Mucosa of rectum (tissue), 2 donors: Measurements from ENCODE around the gene EPS8L1.
"Not testable (repeated sequence)": the region's sequence is repeated elsewhere in the genome, so short reads cannot be mapped to it uniquely, and the experiment has no call there.

Source experiments
- H3K27ac ChIP-seq, 2 donors: one replicate each; pipeline ENCODE4 v1.7.0; 2013; ENCODE audit warnings: inconsistent platforms in 2 of 2, low read depth in 2 of 2, low read length in 2 of 2
- H3K27me3 ChIP-seq, 2 donors: one replicate each; pipeline ENCODE4 v1.7.0; 2013; ENCODE audit warnings: low read length in 2 of 2; ENCODE audit not compliant: control insufficient read depth in 2 of 2, insufficient read depth in 2 of 2
- H3K36me3 ChIP-seq, 2 donors: one replicate each; pipeline ENCODE4 v1.7.0; 2013; ENCODE audit warnings: low read length in 2 of 2; ENCODE audit not compliant: control insufficient read depth in 2 of 2, insufficient read depth in 2 of 2
- H3K4me1 ChIP-seq, 2 donors: one replicate each; pipeline ENCODE4 v1.7.0; 2013; ENCODE audit warnings: low read length in 2 of 2, mild to moderate bottlenecking in 1 of 2; ENCODE audit not compliant: control insufficient read depth in 2 of 2, insufficient read depth in 2 of 2
- H3K4me3 ChIP-seq, 2 donors: one replicate each; pipeline ENCODE4 v1.7.0; 2013; ENCODE audit warnings: low read length in 2 of 2
- H3K9ac ChIP-seq, 2 donors: one replicate each; pipeline ENCODE4 v1.7.0; 2013; ENCODE audit warnings: low read length in 2 of 2, low read depth in 1 of 2, mild to moderate bottlenecking in 1 of 2
- H3K9me3 ChIP-seq, 2 donors: one replicate each; pipeline ENCODE4 v1.7.0; 2013; ENCODE audit warnings: low read length in 2 of 2; ENCODE audit not compliant: control insufficient read depth in 2 of 2
- donor health status: healthy.
- donor health status: Normal muscosa, but diverticular disease.

The EPS8L1 gene

DNA sequence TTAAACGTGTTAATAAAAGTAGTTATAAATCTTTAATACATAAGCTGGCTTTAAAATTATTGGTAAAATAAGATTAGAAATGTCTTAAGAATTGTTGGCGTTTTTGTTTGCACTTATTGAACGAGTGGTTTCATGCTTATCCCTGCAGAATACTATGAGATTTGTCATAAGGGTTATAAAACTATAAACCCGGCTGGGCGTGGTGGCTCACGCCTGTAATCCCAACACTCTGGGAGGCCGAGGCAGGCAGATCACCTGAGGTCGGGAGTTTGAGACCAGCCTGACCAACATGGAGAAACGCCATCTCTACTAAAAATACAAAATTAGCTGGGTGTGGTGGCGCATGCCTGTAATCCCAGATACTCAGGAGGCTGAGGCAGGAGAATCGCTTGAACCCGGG lies 35.0 kb upstream of the EPS8L1 start:
- H3K36me3 ChIP-seq, result peaks cover 20 to 26% of the 10 kb centered on the region in 2 donors
- H3K9me3 ChIP-seq, H3K27me3 ChIP-seq: not testable (repeated sequence)

GRCh38 chr19:55041244-55041626 lies 34.4 kb upstream of the EPS8L1 start:
- peaks cover 20 to 26% of the 10 kb centered on the region in 2 donors for H3K36me3 ChIP-seq
- no peaks in the 10 kb centered on the region for H3K4me1 ChIP-seq
- H3K9ac ChIP-seq, result no peak overlapping the region
- H3K27me3 ChIP-seq, result no peaks in the 10 kb centered on the region
- no peak overlapping the region for H3K27ac ChIP-seq
- no peak overlapping the region for H3K4me3 ChIP-seq
- H3K9me3 ChIP-seq, result no peaks in the 10 kb centered on the region

More for the DNA sequence above, 35.0 kb upstream of the EPS8L1 start:
- H3K27ac ChIP-seq, H3K9ac ChIP-seq, H3K4me3 ChIP-seq, H3K4me1 ChIP-seq: not testable (repeated sequence)

GRCh38 chr19:55041627-55042343 lies 33.9 kb upstream of the EPS8L1 start:
- H3K27ac ChIP-seq, result no peak overlapping the region
- H3K4me1 ChIP-seq, result no peaks in the 10 kb centered on the region
- no peaks in the 10 kb centered on the region for H3K27me3 ChIP-seq
- no peak overlapping the region for H3K9ac ChIP-seq
- H3K4me3 ChIP-seq, result no peak overlapping the region
- H3K36me3 ChIP-seq, result peaks cover 24 to 30% of the 10 kb centered on the region in 2 donors
- no peaks in the 10 kb centered on the region for H3K9me3 ChIP-seq

DNA sequence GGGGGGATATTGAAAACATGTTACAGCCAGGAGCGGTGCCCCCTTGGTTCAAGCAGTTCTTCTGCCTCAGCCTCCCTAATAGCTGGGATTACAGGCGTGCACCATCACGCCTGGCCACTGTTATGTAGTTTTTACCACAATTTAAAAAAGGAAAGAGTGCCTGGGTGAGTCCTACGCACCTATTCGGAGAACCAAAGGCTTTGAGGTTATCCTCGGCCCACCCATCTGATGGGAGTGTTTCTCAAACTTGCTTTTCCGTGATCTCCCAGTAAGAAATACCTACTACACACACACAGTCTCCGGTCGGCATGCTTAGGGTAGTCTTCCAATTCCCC lies 33.4 kb upstream of the EPS8L1 start:
- H3K27ac ChIP-seq, result no peak overlapping the region

DNA sequence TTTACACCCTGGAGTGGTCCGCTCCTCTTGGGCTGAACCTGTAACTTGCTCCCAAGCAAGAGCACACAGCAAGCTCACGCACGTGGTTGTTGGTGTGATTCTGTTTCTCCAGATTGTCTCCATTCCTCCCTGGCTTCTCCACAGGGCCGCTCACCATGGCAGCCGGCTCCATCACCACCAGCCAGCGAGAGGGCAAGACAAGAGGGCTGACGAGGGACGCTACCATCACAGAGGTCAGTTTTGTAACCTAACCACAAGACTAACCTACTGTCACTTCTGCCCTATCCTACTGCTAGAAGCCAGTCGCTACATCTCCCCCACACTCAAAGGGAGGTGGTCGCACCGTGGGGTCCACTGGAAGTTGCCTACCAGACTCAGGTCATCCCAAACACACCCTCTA lies 33.0 kb upstream of the EPS8L1 start:
- H3K36me3 ChIP-seq, result peaks cover 33 to 39% of the 10 kb centered on the region in 2 donors
- no peaks in the 10 kb centered on the region for H3K27me3 ChIP-seq
- H3K4me3 ChIP-seq, result no peak overlapping the region
- H3K9ac ChIP-seq, result no peak overlapping the region
- H3K27ac ChIP-seq, result no peak overlapping the region
- no peaks in the 10 kb centered on the region for H3K9me3 ChIP-seq
- H3K4me1 ChIP-seq, result no peaks in the 10 kb centered on the region

More for the DNA sequence above, 33.4 kb upstream of the EPS8L1 start:
- H3K4me3 ChIP-seq, result no peak overlapping the region
- no peaks in the 10 kb centered on the region for H3K9me3 ChIP-seq
- peaks cover 29 to 35% of the 10 kb centered on the region in 2 donors for H3K36me3 ChIP-seq
- H3K4me1 ChIP-seq, result no peaks in the 10 kb centered on the region
- no peaks in the 10 kb centered on the region for H3K27me3 ChIP-seq
- no peak overlapping the region for H3K9ac ChIP-seq

GRCh38 chr19:55044286-55044685 lies 31.4 kb upstream of the EPS8L1 start:
- H3K9me3 ChIP-seq, result no peaks in the 10 kb centered on the region
- no peaks in the 10 kb centered on the region for H3K4me1 ChIP-seq
- no peaks in the 10 kb centered on the region for H3K27me3 ChIP-seq
- H3K27ac ChIP-seq, result no peak overlapping the region
- H3K9ac ChIP-seq, result no peak overlapping the region
- peaks cover 48 to 55% of the 10 kb centered on the region in 2 donors for H3K36me3 ChIP-seq
- H3K4me3 ChIP-seq, result no peak overlapping the region

DNA sequence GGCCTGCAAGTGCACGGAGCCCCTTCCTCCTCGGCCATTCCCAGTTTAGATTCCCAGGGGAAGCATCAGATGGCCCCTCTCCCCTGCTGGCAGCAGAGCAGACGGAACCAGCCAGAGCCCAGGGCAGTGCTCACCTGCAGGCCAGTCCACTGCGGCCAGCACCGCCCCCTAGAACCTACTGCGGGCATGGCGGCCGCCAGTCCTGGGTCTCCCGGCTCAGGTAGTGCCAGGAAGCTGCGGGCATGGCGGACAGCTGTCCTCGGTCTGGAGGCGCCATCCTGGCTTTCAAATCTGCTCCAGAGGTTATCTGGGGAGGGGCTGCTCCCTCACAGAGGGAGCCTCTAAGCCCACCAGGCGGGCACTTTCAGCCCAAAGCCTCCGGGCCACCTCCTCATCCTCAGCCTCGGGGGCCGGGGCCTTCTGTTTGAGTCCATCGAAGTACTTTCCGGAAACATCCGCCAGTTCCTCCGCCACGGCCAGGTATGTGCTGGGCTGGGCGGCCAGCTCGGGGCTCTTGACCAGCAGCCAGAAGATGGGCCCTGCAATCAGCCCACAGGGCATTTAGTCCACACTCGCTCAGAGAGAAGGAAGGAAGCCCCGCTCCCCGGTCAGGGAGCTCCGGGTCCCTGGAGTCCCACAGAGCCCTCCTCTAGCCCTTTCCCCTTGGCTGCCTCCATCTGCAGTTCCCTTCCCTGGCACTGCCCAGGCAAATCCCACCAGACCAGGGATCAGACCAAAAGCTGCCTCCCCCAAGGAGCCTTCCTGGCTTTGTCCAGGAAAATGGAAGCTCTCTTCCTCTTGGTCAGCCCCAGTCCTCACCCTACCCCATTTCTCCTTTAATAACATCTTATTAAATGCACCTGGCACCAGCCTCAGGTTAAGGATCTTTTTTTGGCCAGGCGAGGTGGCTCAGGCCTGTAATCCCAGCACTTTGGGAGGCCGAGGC lies 30.6 kb upstream of the EPS8L1 start:
- Histone ChIP-seq H3K27ac (no peak overlapping the region), H3K36me3 (peaks cover 48 to 55% of the 10 kb centered on the region in 2 donors), H3K4me1 (no peaks in the 10 kb centered on the region)

DNA sequence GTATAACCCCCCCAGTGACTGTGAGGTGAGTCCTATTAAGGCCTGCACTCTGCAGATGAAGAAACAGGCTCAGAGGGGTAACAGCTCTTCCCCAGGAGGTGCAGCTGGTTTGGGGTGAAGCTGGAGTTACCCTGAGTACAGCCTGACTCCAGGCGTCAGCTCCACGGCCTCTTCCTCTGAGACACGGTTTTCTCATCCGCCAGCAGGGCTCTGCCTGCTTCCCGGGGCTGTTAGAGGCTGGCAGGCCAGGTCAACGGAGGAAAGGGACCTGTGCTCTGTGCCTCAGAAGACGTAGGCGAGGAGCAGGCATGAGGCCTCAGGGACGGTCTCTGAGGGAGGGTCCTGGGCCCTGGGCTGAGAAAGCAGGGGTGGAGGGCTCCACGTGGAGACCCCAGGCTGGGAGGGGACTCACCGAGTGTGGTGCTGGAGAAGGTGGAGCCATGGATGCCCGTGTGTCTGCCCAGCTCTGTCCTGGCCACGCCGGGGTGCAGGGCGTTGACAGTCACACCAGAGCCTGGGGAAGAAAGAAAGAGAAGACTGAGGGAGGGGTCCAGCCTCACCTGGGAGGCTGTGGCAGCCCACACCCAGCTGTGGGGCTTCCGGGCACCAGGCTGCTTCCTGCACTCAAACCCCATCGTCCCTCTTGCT lies 28.6 kb upstream of the EPS8L1 start:
- Histone ChIP-seq H3K27me3 (no peaks in the 10 kb centered on the region), H3K4me1 (no peaks in the 10 kb centered on the region), H3K27ac (no peak overlapping the region), H3K9ac (no peak overlapping the region), H3K9me3 (no peaks in the 10 kb centered on the region), H3K36me3 (peaks cover 52 to 62% of the 10 kb centered on the region in 2 donors), H3K4me3 (no peak overlapping the region)

More for the DNA sequence above, 30.6 kb upstream of the EPS8L1 start:
- Histone ChIP-seq H3K27me3 (no peaks in the 10 kb centered on the region), H3K4me3 (no peak overlapping the region), H3K9ac (no peak overlapping the region), H3K9me3 (no peaks in the 10 kb centered on the region)

DNA sequence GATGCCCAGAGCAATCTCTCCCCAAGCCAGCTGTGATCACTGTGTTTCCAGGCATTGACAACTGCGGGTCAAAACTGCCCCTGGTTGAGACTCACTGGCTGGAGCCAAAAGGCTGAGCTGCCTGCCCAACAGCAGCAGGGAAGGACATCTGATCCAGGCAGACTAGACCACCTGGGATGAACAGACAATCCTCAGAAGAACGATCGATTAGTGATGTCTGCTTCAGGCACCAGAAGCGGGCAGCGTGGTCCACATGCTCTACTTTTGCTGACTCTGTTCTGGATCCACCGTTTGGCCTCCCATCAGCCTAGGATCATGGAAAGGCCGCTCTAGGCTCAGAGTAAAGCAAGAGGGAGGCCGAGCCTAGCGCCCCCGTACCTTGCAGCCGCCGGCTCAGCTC lies 27.7 kb upstream of the EPS8L1 start:
- H3K4me1 ChIP-seq, result no peaks in the 10 kb centered on the region
- H3K36me3 ChIP-seq, result peaks cover 50 to 59% of the 10 kb centered on the region in 2 donors
- no peaks in the 10 kb centered on the region for H3K9me3 ChIP-seq
- no peak overlapping the region for H3K27ac ChIP-seq
- no peaks in the 10 kb centered on the region for H3K27me3 ChIP-seq
- no peak overlapping the region for H3K9ac ChIP-seq
- no peak overlapping the region for H3K4me3 ChIP-seq

DNA sequence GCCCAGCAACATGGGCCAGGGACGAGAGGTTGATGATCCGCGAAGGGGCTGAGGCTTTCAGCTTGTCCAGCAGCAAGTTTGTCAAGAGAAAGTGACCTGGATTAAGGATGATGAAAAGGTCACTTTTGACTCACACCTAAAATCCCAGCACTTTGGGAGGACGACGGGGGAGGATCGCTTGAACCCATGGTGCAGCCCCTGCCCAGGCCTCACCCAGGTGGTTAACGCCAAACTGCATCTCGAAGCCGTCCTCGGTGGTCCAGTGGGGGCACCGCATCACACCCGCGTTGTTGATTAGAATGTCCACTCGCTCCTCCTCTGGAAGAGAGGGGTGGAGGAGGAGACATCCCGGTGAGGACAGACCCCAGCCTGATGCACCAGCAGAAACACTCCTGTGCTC lies 27.2 kb upstream of the EPS8L1 start:
- H3K9ac ChIP-seq, result no peak overlapping the region
- H3K9me3 ChIP-seq, result no peaks in the 10 kb centered on the region
- H3K27ac ChIP-seq, result no peak overlapping the region
- no peak overlapping the region for H3K4me3 ChIP-seq
- H3K36me3 ChIP-seq, result peaks cover 51 to 58% of the 10 kb centered on the region in 2 donors
- H3K4me1 ChIP-seq, result no peaks in the 10 kb centered on the region
- no peaks in the 10 kb centered on the region for H3K27me3 ChIP-seq
